Measurements from ENCODE around the gene MAGI2.

MAGI2 gene

GRCh38 chr7:79320741-79321473 lies 132.6 kb downstream of the MAGI2 start:
- Histone ChIP-seq H3K27me3 (ENCODE audit: insufficient read depth, low read length, poor library complexity) (no peaks in the 10 kb centered on the region), H3K4me3 (ENCODE audit: low read depth in 1 of 2, low read length in 2 of 2) (no peak overlapping the region), H4K20me1 (ENCODE audit: insufficient read depth, low read length) (no peaks in the 10 kb centered on the region), H3K4me2 (ENCODE audit: insufficient read depth, low read length) (no peak overlapping the region), H3K79me2 (ENCODE audit: insufficient read depth, low read length) (no peaks in the 10 kb centered on the region), H3K9ac (ENCODE audit: low read depth, low read length) (no peak overlapping the region), H3K27ac (ENCODE audit: low read length) (no peak overlapping the region), H3K36me3 (ENCODE audit: insufficient read depth, low read length) (no peaks in the 10 kb centered on the region), H3K4me1 (ENCODE audit: insufficient read depth, low read length) (no peaks in the 10 kb centered on the region), H3K9me3 (ENCODE audit: insufficient read depth, low read length, severe bottlenecking) (no peaks in the 10 kb centered on the region), H2AFZ (ENCODE audit: low read depth, low read length) (no peak overlapping the region)
- no peak for DNase-seq
- ATAC-seq (ENCODE audit: insufficient read depth, low read depth): no peak
- TF ChIP-seq EZH2 (IDR thresholded peaks at IDR 0.05; ENCODE audit: borderline replicate concordance, low read depth, low read length, severe bottlenecking) (no peak), CTCF (IDR thresholded peaks at IDR 0.05; ENCODE audit: borderline replicate concordance, extremely low read depth, low read length, poor library complexity, severe bottlenecking) (no peak)

GRCh38 chr7:79319369-79319768 lies 134.1 kb downstream of the MAGI2 start:
- ATAC-seq (ENCODE audit: insufficient read depth, low read depth): no peak
- TF ChIP-seq EZH2 (IDR thresholded peaks at IDR 0.05; ENCODE audit: borderline replicate concordance, low read depth, low read length, severe bottlenecking) (no peak), CTCF (IDR thresholded peaks at IDR 0.05; ENCODE audit: borderline replicate concordance, extremely low read depth, low read length, poor library complexity, severe bottlenecking) (no peak)

GRCh38 chr7:79317728-79318127 lies 135.7 kb downstream of the MAGI2 start:
- Histone ChIP-seq H2AFZ (ENCODE audit: low read depth, low read length) (no peak overlapping the region), H3K4me1 (ENCODE audit: insufficient read depth, low read length) (no peaks in the 10 kb centered on the region), H3K9ac (ENCODE audit: low read depth, low read length) (no peak overlapping the region), H3K27ac (ENCODE audit: low read length) (no peak overlapping the region), H3K79me2 (ENCODE audit: insufficient read depth, low read length) (no peaks in the 10 kb centered on the region), H3K4me3 (ENCODE audit: low read depth in 1 of 2, low read length in 2 of 2) (no peak overlapping the region), H3K27me3 (ENCODE audit: insufficient read depth, low read length, poor library complexity) (no peaks in the 10 kb centered on the region), H4K20me1 (ENCODE audit: insufficient read depth, low read length) (no peaks in the 10 kb centered on the region), H3K36me3 (ENCODE audit: insufficient read depth, low read length) (no peaks in the 10 kb centered on the region), H3K9me3 (ENCODE audit: insufficient read depth, low read length, severe bottlenecking) (no peaks in the 10 kb centered on the region), H3K4me2 (ENCODE audit: insufficient read depth, low read length) (no peak overlapping the region)
- DNase-seq (no peak), ATAC-seq (ENCODE audit: insufficient read depth, low read depth) (no peak)
- TF ChIP-seq EZH2 (IDR thresholded peaks at IDR 0.05; ENCODE audit: borderline replicate concordance, low read depth, low read length, severe bottlenecking): no peak
- TF ChIP-seq CTCF (IDR thresholded peaks at IDR 0.05; ENCODE audit: borderline replicate concordance, extremely low read depth, low read length, poor library complexity, severe bottlenecking): no peak

More at GRCh38 chr7:79319369-79319768, 134.1 kb downstream of the MAGI2 start:
- Histone ChIP-seq H2AFZ (ENCODE audit: low read depth, low read length) (no peak overlapping the region), H3K9me3 (ENCODE audit: insufficient read depth, low read length, severe bottlenecking) (no peaks in the 10 kb centered on the region), H3K36me3 (ENCODE audit: insufficient read depth, low read length) (no peaks in the 10 kb centered on the region), H3K4me1 (ENCODE audit: insufficient read depth, low read length) (no peaks in the 10 kb centered on the region), H3K79me2 (ENCODE audit: insufficient read depth, low read length) (no peaks in the 10 kb centered on the region), H3K27me3 (ENCODE audit: insufficient read depth, low read length, poor library complexity) (no peaks in the 10 kb centered on the region), H4K20me1 (ENCODE audit: insufficient read depth, low read length) (no peaks in the 10 kb centered on the region), H3K4me2 (ENCODE audit: insufficient read depth, low read length) (no peak overlapping the region), H3K27ac (ENCODE audit: low read length) (no peak overlapping the region), H3K4me3 (ENCODE audit: low read depth in 1 of 2, low read length in 2 of 2) (no peak overlapping the region), H3K9ac (ENCODE audit: low read depth, low read length) (no peak overlapping the region)
- no peak for DNase-seq

Data from DND-41 (cell line).